T47D (cell line): ENCODE measurements around the gene KRTAP12-2.
"Not testable (repeated sequence)": the region's sequence is repeated elsewhere in the genome, so short reads cannot be mapped to it uniquely, and the experiment has no call there.

ENCODE experiments used
- DNase-seq, 2 experiments: peaks; one replicate each; pipeline versions ENCODE4 v3.0.0 to v3.0.0-alpha.2; 2011 to 2012; ENCODE audit warnings: low read depth in 1 of 2, low spot score in 1 of 2
- JUND ChIP-seq: IDR thresholded peaks from 2 replicates; pipeline ENCODE4 v1.6.1; 2012; ENCODE audit warnings: low read depth
- in situ Hi-C: cut with HindIII; loops from 2 replicates; pipeline ENCODE4 v1.10.0; 2016; ENCODE audit warnings: low sequenced_read_pairs, low pct_unique_long_range_greater_than_20kb

The KRTAP12-2 gene

DNA sequence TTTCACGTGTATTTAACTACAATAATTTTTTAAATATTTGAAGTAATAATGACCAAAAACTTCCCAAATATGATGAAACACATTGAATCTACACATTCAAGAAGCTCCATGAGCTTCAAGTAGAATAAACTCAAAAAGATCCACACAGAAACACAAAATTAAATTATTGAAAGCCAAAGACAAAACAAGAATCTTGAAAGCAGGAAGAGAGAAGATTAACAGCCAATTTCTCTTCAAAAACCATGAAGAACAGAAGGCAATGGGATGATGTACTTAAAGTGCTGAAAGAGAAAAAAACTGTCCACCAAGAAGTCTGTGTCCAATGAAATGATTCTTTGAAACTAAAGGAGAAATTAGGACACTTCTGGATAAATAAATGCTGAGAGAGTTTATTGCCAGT, 34.7 kb downstream of the KRTAP12-2 start:
- in situ Hi-C loops: no loop called here
- no peak for DNase-seq
- TF ChIP-seq JUND: no peak

DNA sequence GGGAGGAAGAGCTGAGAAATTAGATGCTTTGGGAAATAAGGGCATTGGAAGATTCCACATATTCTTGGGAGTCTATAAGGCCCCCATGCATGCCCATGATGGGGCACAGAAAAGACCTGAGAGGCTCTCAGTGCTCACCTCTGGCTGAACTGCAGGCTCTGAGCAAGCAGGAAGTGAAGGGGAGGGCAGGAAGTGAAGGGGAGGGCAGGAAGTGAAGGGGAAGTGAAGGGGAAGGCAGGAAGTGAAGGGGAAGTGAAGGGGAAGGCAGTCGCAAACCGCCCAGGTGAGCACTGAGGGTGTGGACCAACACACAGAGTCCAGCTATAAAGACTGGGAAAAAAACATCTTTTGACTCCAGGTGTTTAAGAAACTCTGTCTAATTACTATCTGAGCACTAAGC, 36.3 kb downstream of the KRTAP12-2 start:
- DNase-seq: no peak
- in situ Hi-C loops: no loop called here
- TF ChIP-seq JUND: no peak

DNA sequence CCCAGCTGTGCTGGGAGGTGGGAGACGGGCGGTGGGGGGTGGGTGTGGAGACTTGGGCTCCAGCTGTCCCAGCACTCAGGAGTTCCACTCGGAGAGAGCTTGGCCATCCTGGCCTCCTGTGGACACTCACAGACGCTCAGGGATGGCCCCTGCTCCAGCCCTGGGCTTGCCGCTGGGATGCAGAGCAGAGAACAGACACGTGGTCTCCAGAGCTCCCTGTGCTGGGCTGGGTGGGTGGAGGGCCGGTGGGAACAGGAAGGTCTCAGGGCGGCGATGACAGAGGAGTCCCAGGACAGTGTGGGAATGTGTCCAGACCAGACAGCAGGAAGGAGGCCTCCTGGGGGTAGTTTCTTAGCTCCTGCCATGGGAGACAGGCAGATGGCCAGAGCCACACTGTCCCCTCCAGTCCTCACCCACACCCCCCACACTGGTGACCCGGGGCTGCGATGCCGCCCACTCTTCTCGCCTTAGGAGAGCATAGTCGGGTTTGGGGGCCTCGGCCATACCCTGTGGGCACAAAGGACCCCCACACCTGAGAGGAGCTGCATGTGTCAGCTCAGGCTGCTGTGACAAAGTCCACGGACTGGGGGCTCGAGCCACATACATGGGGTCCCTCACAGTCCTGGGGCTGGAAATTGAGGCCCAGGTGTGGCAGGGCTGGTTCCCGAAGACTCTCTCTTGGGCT, 37.9 kb downstream of the KRTAP12-2 start:
- no peak for DNase-seq
- no peak for TF ChIP-seq JUND
- in situ Hi-C loops: no loop called here

DNA sequence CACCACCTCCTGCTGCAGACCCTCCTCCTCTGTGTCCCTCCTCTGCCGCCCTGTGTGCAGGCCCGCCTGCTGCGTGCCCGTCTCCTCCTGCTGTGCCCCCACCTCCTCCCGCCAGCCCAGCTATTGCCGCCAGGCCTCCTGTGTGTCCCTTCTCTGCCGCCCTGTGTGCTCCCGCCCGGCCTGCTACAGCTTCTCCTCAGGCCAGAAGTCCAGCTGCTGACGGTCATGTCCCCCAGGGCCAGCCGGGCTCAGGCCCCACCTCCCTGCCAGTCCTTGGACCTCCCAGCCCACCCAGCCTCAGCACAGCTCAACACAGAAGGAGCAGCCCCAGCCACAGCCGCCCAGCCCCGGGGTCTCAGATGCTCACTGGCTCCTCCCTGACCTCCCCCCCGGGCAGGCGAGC, 38.9 kb downstream of the KRTAP12-2 start:
- in situ Hi-C loops: not testable (repeated sequence)

DNA sequence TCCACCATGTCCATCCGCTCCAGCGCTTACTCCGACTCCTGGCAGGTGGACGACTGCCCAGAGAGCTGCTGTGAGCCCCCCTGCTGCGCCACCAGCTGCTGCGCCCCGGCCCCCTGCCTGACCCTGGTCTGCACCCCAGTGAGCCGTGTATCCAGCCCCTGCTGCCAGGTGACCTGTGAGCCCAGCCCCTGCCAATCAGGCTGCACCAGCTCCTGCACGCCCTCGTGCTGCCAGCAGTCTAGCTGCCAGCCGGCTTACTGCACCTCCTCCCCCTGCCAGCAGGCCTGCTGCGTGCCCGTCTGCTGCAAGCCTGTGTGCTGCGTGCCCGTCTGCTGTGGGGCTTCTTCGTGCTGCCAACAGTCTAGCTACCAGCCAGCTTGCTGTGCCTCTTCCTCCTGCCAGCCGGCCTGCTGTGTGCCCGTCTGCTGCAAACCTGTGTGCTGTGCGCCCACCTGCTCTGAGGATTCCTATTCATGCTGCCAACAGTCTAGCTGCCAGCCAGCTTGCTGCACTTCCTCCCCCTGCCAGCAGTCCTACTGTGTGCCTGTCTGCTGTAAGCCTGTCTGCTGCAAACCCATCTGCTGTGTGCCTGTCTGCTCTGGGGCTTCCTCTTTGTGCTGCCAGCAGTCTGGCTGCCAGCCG, 39.4 kb downstream of the KRTAP12-2 start:
- DNase-seq, in situ Hi-C loops: not testable (repeated sequence)

More for the DNA sequence above, 38.9 kb downstream of the KRTAP12-2 start:
- not testable (repeated sequence) for DNase-seq

DNA sequence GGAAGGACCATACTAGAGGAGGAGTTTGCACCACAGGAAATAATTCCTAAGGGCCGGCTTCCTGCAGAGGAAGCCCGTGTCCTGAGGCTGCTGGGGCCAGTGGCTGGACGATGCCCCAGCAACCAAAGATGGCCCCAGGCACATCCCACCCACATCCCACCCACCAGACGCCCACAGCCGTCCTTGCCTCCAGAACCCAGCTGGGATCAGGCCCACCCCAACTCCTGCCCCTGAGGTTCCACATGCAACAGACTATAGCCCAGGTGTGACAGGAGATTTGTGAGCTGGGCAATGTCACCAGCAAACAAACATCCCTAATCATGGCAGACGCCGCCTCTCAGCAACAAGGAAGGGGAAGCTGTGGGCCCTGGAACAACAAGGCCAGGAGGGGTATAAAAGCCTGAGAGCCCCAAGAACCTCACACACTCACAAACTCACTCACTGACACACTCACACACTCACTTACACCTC, 40.0 kb downstream of the KRTAP12-2 start, which contains the start of gene KRTAP10-9:
Gene KRTAP10-9, plus strand, starts transcription at position 421 of the 471 bp plus-strand sequence. CDS start 79 bp downstream, outside the sequence.
- no peak for DNase-seq
- TF ChIP-seq JUND: no peak
- in situ Hi-C loops: no loop called here

DNA sequence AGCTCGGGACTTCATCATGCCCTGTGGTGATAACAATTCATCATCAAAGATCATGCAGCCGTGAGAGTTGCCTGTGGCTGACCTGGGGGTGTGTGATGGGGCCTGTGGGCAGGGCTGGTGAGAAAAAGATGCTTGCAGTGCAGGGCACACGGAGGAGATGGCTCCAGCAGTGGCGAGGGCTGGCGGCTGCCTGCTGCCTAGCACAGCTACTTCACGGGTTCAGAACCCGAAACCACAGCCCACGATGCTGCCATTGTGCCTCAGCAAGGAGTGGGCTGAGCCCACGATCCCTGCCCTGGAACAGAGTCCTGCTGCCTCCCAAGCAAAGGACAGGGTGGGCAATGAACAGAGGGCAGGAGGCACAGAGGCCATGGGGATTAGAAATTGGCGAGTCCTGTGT, 40.5 kb downstream of the KRTAP12-2 start:
- no peak for TF ChIP-seq JUND
- no peak for DNase-seq
- in situ Hi-C loops: no loop called here

DNA sequence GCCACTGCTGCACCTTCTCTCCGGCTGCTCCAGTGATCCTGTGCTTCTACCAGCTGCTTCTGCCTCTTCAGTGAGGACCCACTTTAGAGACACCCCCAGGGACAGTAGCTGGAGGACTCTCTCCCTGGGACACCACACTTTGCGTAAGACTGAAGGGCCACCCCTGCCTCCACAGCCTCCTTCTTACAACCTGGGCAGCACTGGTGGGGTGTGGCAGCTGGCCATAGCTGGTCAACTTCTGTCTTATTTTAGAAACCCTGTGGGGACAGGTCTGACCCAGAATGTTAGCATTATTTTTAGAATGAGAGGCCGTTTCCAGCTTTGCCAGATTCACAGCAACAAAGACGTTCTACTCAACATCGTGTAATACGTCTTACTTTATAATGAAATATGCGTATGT, 41.0 kb downstream of the KRTAP12-2 start:
- in situ Hi-C loops: no loop called here
- no peak for DNase-seq
- TF ChIP-seq JUND: no peak

DNA sequence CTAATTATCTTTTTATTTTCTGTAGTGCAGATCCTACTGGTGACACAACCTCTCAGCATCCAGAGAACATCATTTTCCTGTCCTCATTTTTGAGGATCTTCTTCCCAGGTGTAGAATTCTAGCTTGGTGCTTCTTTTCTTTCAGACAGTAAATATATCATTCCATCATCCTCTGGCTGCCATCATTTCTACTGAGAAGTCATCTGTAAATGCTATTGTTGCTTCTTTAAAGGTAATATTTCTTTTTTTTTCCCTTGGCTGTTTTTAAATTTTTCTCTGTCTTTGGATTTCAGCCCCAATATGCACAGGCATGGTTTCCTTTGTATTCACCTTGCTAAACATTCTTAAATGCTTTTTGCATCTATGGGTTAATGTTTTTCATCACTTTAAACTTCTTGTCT, 43.2 kb downstream of the KRTAP12-2 start:
- DNase-seq: no peak
- in situ Hi-C loops: no loop called here
- no peak for TF ChIP-seq JUND

DNA sequence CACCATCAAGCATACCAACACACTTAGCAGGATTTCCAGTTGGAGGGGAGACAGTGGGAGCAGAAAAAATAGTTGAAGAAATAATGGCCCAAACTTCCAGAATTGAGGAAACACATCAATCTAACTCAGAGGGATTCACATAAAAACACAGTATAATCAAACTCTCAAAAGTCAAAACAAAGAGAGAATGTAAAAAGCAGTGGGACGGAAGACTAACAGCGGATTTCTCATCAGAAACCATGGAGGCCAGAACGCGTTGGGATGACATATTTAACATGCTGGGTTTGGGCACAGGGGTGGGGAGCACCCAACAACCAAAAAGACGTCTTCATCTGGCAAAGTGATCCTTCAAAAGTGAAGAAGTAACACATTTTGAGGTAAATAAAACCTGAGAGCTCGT, 46.8 kb downstream of the KRTAP12-2 start:
- in situ Hi-C loops: no loop called here
- no peak for TF ChIP-seq JUND
- no peak for DNase-seq

DNA sequence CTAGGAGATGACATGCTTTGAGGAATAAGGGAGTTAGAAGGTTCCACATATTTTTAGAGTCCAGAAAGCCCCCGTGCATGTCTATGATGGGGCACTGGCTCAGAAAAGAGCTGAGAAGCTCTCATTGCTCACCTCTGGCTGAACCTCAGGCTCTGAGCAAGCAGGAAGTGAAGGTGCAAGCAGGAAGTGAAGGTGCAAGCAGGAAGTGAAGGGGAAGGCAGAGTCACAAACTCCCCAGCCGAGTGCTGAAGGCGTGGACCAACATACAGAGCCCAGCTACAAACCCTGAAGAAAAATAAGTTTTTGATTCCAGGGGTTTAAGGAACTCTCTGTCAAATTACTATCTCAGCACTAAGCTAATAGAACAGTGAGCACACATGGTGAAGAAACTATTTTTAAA, 47.8 kb downstream of the KRTAP12-2 start:
- TF ChIP-seq JUND: no peak
- in situ Hi-C loops: no loop called here
- DNase-seq: peak in 1 of 2 experiments; percentile 29

DNA sequence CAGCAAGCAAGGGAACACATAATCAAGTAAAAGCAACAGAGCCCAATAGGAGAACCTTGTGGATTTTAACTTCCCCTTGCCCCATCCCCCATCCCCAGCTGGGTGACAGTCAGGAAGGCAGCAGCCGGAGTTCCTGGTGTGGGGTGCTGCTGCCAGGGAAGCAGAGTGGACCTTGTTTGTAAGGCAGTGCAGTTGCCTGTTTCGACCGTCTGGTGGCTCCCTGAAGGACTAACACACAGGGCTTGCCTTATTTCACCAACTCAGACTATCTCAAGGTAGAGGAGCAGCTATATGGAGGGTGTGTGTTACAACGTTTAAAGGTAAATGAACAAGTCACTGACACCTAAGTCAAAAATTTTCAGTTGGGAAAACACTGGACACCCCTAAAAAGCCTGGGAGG, 48.2 kb downstream of the KRTAP12-2 start:
- no peak for TF ChIP-seq JUND
- peak; percentile 21 to 68 for DNase-seq
- in situ Hi-C loops: no loop called here

DNA sequence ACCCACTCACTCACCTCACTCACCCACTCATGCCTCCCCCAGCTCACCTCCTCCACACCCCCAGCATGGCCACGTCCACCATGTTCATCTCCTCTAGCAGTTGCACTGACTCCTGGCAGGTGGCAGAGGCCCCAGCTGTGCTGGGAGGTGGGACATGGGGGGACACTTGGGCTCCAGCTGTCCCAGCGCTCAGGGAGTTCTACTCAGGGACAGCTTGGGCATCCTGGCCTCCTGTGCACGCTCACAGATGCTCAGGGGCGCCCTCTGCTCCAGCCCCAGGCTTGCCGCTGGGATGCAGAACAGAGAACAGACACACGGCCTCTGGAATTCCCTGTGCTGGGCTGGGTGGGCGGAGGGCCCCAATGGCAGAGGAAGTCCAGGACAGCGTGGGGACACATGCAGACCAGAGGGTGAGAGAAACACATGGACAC, 49.6 kb downstream of the KRTAP12-2 start:
- in situ Hi-C loops: no loop called here
- DNase-seq: no peak

More for the DNA sequence above, 49.6 kb downstream of the KRTAP12-2 start:
- no peak for TF ChIP-seq JUND
